Measurements from ENCODE around the gene AFTPH.

The AFTPH gene

DNA sequence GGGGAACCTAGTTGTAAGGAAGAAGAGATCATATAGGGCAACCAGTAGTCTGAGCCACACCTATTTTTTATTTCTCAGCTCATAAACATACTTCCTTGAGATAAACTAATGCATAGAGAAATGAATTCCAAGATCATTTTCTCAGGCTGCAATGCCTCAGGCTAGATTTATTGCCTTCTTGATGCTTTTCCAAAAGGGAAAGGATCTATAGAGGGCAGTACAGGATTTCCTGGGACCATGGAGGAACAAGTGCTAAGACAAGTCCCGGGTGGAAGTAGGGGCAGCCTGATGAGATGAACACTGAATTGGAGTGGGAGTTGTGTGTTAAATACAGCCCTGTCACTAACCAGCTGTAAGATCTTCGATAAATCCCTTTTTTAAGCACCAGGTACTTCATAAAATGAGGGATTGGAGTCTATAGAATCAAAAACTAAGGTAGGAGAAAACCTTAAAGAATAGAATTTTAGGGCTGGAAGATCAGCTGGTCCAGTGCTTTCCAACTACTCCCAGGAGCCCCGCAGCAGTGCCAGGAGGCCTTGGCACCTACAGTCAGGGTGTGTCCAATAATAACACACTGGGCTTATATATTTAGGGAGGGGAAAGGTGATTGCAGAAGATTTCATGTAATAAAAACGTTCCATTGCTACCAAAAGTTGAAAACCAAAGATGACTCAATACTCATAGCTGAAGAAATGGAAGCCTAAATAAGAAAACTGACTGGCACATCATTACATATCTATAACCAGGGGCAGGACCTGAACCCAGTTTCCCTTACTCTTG lies 71.5 kb downstream of the AFTPH start:
- DNase-seq, result peak; percentile 59
- no CpG with 5 or more reads among the region's 4 CpGs for WGBS (ENCODE audit: extremely low coverage, insufficient coverage, low lambda C conversion rate)

DNA sequence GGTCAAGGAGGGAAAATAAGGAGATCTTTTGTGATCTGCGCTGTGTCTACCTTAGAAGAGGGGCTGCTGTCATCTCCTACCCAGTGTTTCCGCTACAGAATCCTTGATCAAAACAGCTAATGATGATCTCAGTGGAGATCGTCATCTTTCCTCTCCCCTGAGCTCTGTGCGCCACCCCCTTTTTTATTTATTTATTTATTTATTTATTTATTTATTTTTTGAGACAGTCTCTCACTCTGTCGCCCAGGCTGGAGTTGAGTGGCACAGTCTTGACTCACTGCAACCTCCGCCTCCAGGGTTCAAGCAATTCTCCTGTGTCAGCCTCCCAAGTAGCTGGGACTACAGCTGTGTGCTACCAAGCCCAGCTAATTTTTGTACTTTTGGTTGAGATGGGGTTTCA lies 74.1 kb downstream of the AFTPH start:
- Histone ChIP-seq H4K8ac (ENCODE audit: low read depth, low read length) (no peak overlapping the region), H3K4me1 (ENCODE audit: control insufficient read depth, low read depth, low read length) (no peaks in the 10 kb centered on the region), H3K79me2 (ENCODE audit: control insufficient read depth, insufficient read depth, low read length) (no peaks in the 10 kb centered on the region), H3K36me3 (ENCODE audit: control insufficient read depth, insufficient read depth, low read length) (no peaks in the 10 kb centered on the region), H2BK15ac (replicated peaks; ENCODE audit: low read depth) (no peak overlapping the region), H3K27me3 (ENCODE audit: insufficient read depth, low read length, poor library complexity) (no peaks in the 10 kb centered on the region), H3K79me1 (ENCODE audit: low read length) (no peaks in the 10 kb centered on the region), H2BK5ac (ENCODE audit: low read length) (no peak overlapping the region), H2BK120ac (ENCODE audit: low read depth, low read length) (no peak overlapping the region), H2AK5ac (ENCODE audit: low read length) (no peak overlapping the region), H3K4me3 (ENCODE audit: low read length) (no peak overlapping the region), H3K18ac (ENCODE audit: low read length) (no peak overlapping the region), H3K4me2 (ENCODE audit: low read length) (no peak overlapping the region), H3K4ac (ENCODE audit: low read depth, low read length) (no peak overlapping the region), H4K5ac (ENCODE audit: low read length) (no peak overlapping the region), H3K27ac (ENCODE audit: low read depth, low read length) (no peak overlapping the region), H3K23ac (ENCODE audit: low read length) (no peak overlapping the region), H3K9ac (ENCODE audit: low read length) (no peak overlapping the region), H3K56ac (ENCODE audit: low read length) (no peak overlapping the region)
- no CpG with 5 or more reads among the region's 6 CpGs for WGBS (ENCODE audit: extremely low coverage, insufficient coverage, low lambda C conversion rate)
- no peak for DNase-seq

More for the DNA sequence above, 71.5 kb downstream of the AFTPH start:
- H3K4me1 ChIP-seq (ENCODE audit: control insufficient read depth, low read depth, low read length), result no peaks in the 10 kb centered on the region
- H3K27ac ChIP-seq (ENCODE audit: low read depth, low read length), result no peak overlapping the region
- H3K79me1 ChIP-seq (ENCODE audit: low read length), result no peaks in the 10 kb centered on the region
- no peak overlapping the region for H3K23ac ChIP-seq (ENCODE audit: low read length)
- H2BK5ac ChIP-seq (ENCODE audit: low read length), result no peak overlapping the region
- H3K79me2 ChIP-seq (ENCODE audit: control insufficient read depth, insufficient read depth, low read length), result no peaks in the 10 kb centered on the region
- H3K18ac ChIP-seq (ENCODE audit: low read length), result no peak overlapping the region
- H2BK15ac ChIP-seq (replicated peaks; ENCODE audit: low read depth), result no peak overlapping the region
- no peak overlapping the region for H4K5ac ChIP-seq (ENCODE audit: low read length)
- no peaks in the 10 kb centered on the region for H3K27me3 ChIP-seq (ENCODE audit: insufficient read depth, low read length, poor library complexity)
- H3K4ac ChIP-seq (ENCODE audit: low read depth, low read length), result no peak overlapping the region
- no peak overlapping the region for H3K4me3 ChIP-seq (ENCODE audit: low read length)
- H2BK120ac ChIP-seq (ENCODE audit: low read depth, low read length), result no peak overlapping the region
- H2AK5ac ChIP-seq (ENCODE audit: low read length), result no peak overlapping the region
- no peaks in the 10 kb centered on the region for H3K36me3 ChIP-seq (ENCODE audit: control insufficient read depth, insufficient read depth, low read length)
- H4K8ac ChIP-seq (ENCODE audit: low read depth, low read length), result no peak overlapping the region
- no peak overlapping the region for H3K4me2 ChIP-seq (ENCODE audit: low read length)
- H3K56ac ChIP-seq (ENCODE audit: low read length), result no peak overlapping the region
- H3K9ac ChIP-seq (ENCODE audit: low read length), result no peak overlapping the region

- Histone ChIP-seq H2BK5ac (ENCODE audit: low read length) (no peak overlapping the region), H3K56ac (ENCODE audit: low read length) (no peak overlapping the region), H3K23ac (ENCODE audit: low read length) (no peak overlapping the region), H2BK120ac (ENCODE audit: low read depth, low read length) (no peak overlapping the region), H4K5ac (ENCODE audit: low read length) (no peak overlapping the region), H3K79me2 (ENCODE audit: control insufficient read depth, insufficient read depth, low read length) (no peaks in the 10 kb centered on the region), H3K4ac (ENCODE audit: low read depth, low read length) (no peak overlapping the region), H2AK5ac (ENCODE audit: low read length) (no peak overlapping the region), H3K9ac (ENCODE audit: low read length) (no peak overlapping the region), H3K18ac (ENCODE audit: low read length) (no peak overlapping the region), H4K8ac (ENCODE audit: low read depth, low read length) (no peak overlapping the region), H3K27ac (ENCODE audit: low read depth, low read length) (no peak overlapping the region), H2BK15ac (replicated peaks; ENCODE audit: low read depth) (no peak overlapping the region), H3K4me2 (ENCODE audit: low read length) (no peak overlapping the region), H3K79me1 (ENCODE audit: low read length) (no peaks in the 10 kb centered on the region), H3K4me1 (ENCODE audit: control insufficient read depth, low read depth, low read length) (no peaks in the 10 kb centered on the region), H3K4me3 (ENCODE audit: low read length) (no peak overlapping the region), H3K36me3 (ENCODE audit: control insufficient read depth, insufficient read depth, low read length) (no peaks in the 10 kb centered on the region), H3K27me3 (ENCODE audit: insufficient read depth, low read length, poor library complexity) (no peaks in the 10 kb centered on the region)
- DNase-seq, result no peak
- no CpG with 5 or more reads among the region's 3 CpGs for WGBS (ENCODE audit: extremely low coverage, insufficient coverage, low lambda C conversion rate)
Measured at GRCh38 chr2:64599469-64599868, 75.3 kb downstream of the AFTPH start.

DNA sequence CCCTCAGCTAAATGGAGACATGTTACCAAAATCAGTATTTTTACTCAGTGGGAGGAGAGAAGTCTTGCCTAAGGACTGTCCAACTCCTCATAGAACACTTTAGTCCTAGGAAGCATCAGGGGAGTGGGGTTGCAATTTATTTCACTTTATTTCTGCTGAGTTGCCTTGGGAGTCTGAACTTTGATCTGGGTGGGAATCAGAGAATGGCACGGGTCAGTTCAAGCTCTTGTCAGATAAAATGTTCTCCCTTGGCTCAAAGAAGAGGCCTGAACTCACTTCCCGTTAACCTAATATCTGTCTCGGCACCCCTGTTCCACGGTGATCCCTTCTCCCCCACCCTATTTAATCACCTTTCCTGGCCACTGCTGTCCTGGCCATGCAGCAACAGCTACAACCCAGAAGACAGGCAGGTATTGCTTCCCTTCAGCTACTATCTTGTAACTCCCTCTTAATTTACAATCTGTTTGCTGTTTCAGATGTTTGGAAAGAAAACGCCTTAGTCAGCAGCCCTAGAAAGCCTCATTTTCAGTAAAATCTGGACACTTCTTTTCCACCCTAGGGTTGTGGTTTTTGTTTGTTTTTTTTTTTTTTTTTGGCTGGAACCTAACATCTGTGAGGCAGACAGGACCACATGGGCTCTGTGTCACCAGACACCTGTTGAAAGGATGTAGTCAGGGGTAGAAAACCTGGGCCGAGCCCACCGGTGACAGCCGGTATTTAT lies 77.1 kb downstream of the AFTPH start:
- no peaks in the 10 kb centered on the region for H3K79me2 ChIP-seq (ENCODE audit: control insufficient read depth, insufficient read depth, low read length)
- no peaks in the 10 kb centered on the region for H3K27me3 ChIP-seq (ENCODE audit: insufficient read depth, low read length, poor library complexity)
- H3K4ac ChIP-seq (ENCODE audit: low read depth, low read length), result no peak overlapping the region
- no peak overlapping the region for H3K4me3 ChIP-seq (ENCODE audit: low read length)
- no peak overlapping the region for H2BK5ac ChIP-seq (ENCODE audit: low read length)
- H3K23ac ChIP-seq (ENCODE audit: low read length), result no peak overlapping the region
- H4K5ac ChIP-seq (ENCODE audit: low read length), result no peak overlapping the region
- H3K4me2 ChIP-seq (ENCODE audit: low read length), result no peak overlapping the region
- no peak overlapping the region for H2BK15ac ChIP-seq (replicated peaks; ENCODE audit: low read depth)
- H2AK5ac ChIP-seq (ENCODE audit: low read length), result no peak overlapping the region
- H2BK120ac ChIP-seq (ENCODE audit: low read depth, low read length), result no peak overlapping the region
- H3K18ac ChIP-seq (ENCODE audit: low read length), result no peak overlapping the region
- no peaks in the 10 kb centered on the region for H3K36me3 ChIP-seq (ENCODE audit: control insufficient read depth, insufficient read depth, low read length)
- no peak overlapping the region for H3K56ac ChIP-seq (ENCODE audit: low read length)
- no CpG with 5 or more reads among the region's 8 CpGs for WGBS (ENCODE audit: extremely low coverage, insufficient coverage, low lambda C conversion rate)
- no peak overlapping the region for H4K8ac ChIP-seq (ENCODE audit: low read depth, low read length)
- no peaks in the 10 kb centered on the region for H3K4me1 ChIP-seq (ENCODE audit: control insufficient read depth, low read depth, low read length)
- H3K27ac ChIP-seq (ENCODE audit: low read depth, low read length), result no peak overlapping the region
- no peak overlapping the region for H3K9ac ChIP-seq (ENCODE audit: low read length)
- H3K79me1 ChIP-seq (ENCODE audit: low read length), result no peaks in the 10 kb centered on the region
- no peak for DNase-seq

- Histone ChIP-seq H3K23ac (ENCODE audit: low read length) (no peak overlapping the region), H3K4ac (ENCODE audit: low read depth, low read length) (no peak overlapping the region), H3K36me3 (ENCODE audit: control insufficient read depth, insufficient read depth, low read length) (no peaks in the 10 kb centered on the region), H3K4me2 (ENCODE audit: low read length) (no peak overlapping the region), H4K8ac (ENCODE audit: low read depth, low read length) (no peak overlapping the region), H3K18ac (ENCODE audit: low read length) (no peak overlapping the region), H3K4me3 (ENCODE audit: low read length) (no peak overlapping the region), H3K79me1 (ENCODE audit: low read length) (no peaks in the 10 kb centered on the region), H3K4me1 (ENCODE audit: control insufficient read depth, low read depth, low read length) (no peaks in the 10 kb centered on the region), H4K5ac (ENCODE audit: low read length) (no peak overlapping the region), H3K56ac (ENCODE audit: low read length) (no peak overlapping the region), H2AK5ac (ENCODE audit: low read length) (no peak overlapping the region), H3K27ac (ENCODE audit: low read depth, low read length) (no peak overlapping the region), H3K9ac (ENCODE audit: low read length) (no peak overlapping the region), H2BK5ac (ENCODE audit: low read length) (no peak overlapping the region), H3K79me2 (ENCODE audit: control insufficient read depth, insufficient read depth, low read length) (no peaks in the 10 kb centered on the region), H2BK120ac (ENCODE audit: low read depth, low read length) (no peak overlapping the region), H2BK15ac (replicated peaks; ENCODE audit: low read depth) (no peak overlapping the region), H3K27me3 (ENCODE audit: insufficient read depth, low read length, poor library complexity) (no peaks in the 10 kb centered on the region)
- no peak for DNase-seq
- WGBS (ENCODE audit: extremely low coverage, insufficient coverage, low lambda C conversion rate), result no CpG with 5 or more reads among the region's 12 CpGs
Measured at GRCh38 chr2:64601785-64602391, 77.8 kb downstream of the AFTPH start.

All from mesendoderm (in vitro differentiated cells).